SK-N-SH (cell line): ENCODE measurements around the gene PRTFDC1. TPM values are rescaled to one million over a fixed set of nuclear protein-coding genes. Genes with fewer than 3 reads are reported as not detected.

Source experiments
- CTCF ChIA-PET: fragments of 300-600, 350-600 bp; formaldehyde crosslinking; extraction: SDS; loops from one replicate; lab custom pipeline; 2021; lab: Yijun Ruan, JAX
- POLR2A ChIA-PET: fragments of 350-600 bp; sonication (Branson Sonifier 250); formaldehyde crosslinking; extraction: SDS; loops from one replicate; lab custom pipeline; 2020; ENCODE audit warnings: antibody characterized with exemption, inconsistent platforms; lab: Yijun Ruan, JAX
- DNase-seq: peaks from one replicate; pipeline ENCODE4 v3.0.0; 2012
- H2AFZ ChIP-seq: fragments of 200-600 bp; sonication (generic); 2 replicates; pipeline ENCODE4 v1.8.1; 2016; ENCODE audit warnings: antibody characterized with exemption, mild to moderate bottlenecking, low read depth
- H3F3A ChIP-seq: fragments of 200-600 bp; sonication (generic); replicated peaks from 2 replicates; pipeline ENCODE3; 2016; ENCODE audit warnings: antibody characterized with exemption, mild to moderate bottlenecking; ENCODE audit not compliant: insufficient read depth
- H3K27ac ChIP-seq, 2 experiments: fragments of 200-500 bp in 1 of 2; fragments of 200-600 bp in 1 of 2; sonication (Bioruptor generic) in 1 of 2; sonication (generic), shearing (Covaris generic) in 1 of 2; 2 replicates each; pipeline versions ENCODE4 v1.5.1 to v1.6.1; 2014 to 2016; ENCODE audit warnings: low read depth in 2 of 2, inconsistent platforms in 1 of 2, low read length in 1 of 2, mild to moderate bottlenecking in 1 of 2, mixed read lengths in 1 of 2
- H3K27me3 ChIP-seq: fragments of 200-600 bp; sonication (generic), shearing (Covaris generic); 2 replicates; pipeline ENCODE4 v1.6.1; 2016; ENCODE audit warnings: mixed run types; ENCODE audit not compliant: insufficient read depth
- H3K36me3 ChIP-seq, 2 experiments: fragments of 200-500 bp in 1 of 2; fragments of 200-600 bp in 1 of 2; sonication (Bioruptor generic) in 1 of 2; sonication (generic) in 1 of 2; replicated peaks in 1 of 2; 2 replicates each; pipeline versions ENCODE3 to v1.5.1; 2014 to 2016; ENCODE audit warnings: low read length in 1 of 2, mild to moderate bottlenecking in 1 of 2; ENCODE audit not compliant: insufficient read depth in 2 of 2, control insufficient read depth in 1 of 2
- H3K4me1 ChIP-seq, 2 experiments: fragments of 200-500 bp in 1 of 2; fragments of 200-600 bp in 1 of 2; sonication (Bioruptor generic) in 1 of 2; sonication (generic), shearing (Covaris generic) in 1 of 2; 2 replicates each; pipeline versions ENCODE4 v1.5.1 to v1.6.1; 2014 to 2016; ENCODE audit warnings: low read depth in 1 of 2, low read length in 1 of 2, mixed run types in 1 of 2; ENCODE audit not compliant: insufficient read depth in 2 of 2, control insufficient read depth in 1 of 2
- H3K4me2 ChIP-seq: fragments of 200-600 bp; sonication (generic), shearing (Covaris generic); 2 replicates; pipeline ENCODE4 v1.6.1; 2017; ENCODE audit warnings: mixed run types
- H3K4me3 ChIP-seq, 2 experiments: fragments of 200-500 bp in 1 of 2; fragments of 200-600 bp in 1 of 2; sonication (Bioruptor generic) in 1 of 2; sonication (generic), shearing (Covaris generic) in 1 of 2; 2 replicates each; pipeline versions ENCODE4 v1.5.1 to v1.8.1; 2014 to 2016; ENCODE audit warnings: low read depth in 2 of 2, inconsistent platforms in 1 of 2, low read length in 1 of 2, mild to moderate bottlenecking in 1 of 2, mixed read lengths in 1 of 2, moderate library complexity in 1 of 2
- H3K79me2 ChIP-seq: fragments of 200-600 bp; sonication (generic); 2 replicates; pipeline ENCODE4 v1.8.1; 2017; ENCODE audit warnings: mild to moderate bottlenecking; ENCODE audit not compliant: insufficient read depth
- H3K9ac ChIP-seq: fragments of 200-600 bp; sonication (generic); 2 replicates; pipeline ENCODE4 v1.6.1; 2017; ENCODE audit warnings: mixed run types
- H3K9me2 ChIP-seq: fragments of 200-600 bp; sonication (generic); 2 replicates; pipeline ENCODE4 v1.6.1; 2017; ENCODE audit warnings: mixed run types
- H3K9me3 ChIP-seq: fragments of 200-600 bp; sonication (generic); 2 replicates; pipeline ENCODE4 v1.6.1; 2017; ENCODE audit warnings: mixed run types, mild to moderate bottlenecking, moderate library complexity
- H4K20me1 ChIP-seq: fragments of 200-600 bp; sonication (generic); 2 replicates; pipeline ENCODE4 v1.6.1; 2017; ENCODE audit warnings: mild to moderate bottlenecking, mixed run types; ENCODE audit not compliant: insufficient read depth
- CHD2 ChIP-seq: fragments of 150-350 bp; IDR thresholded peaks from 2 replicates; pipeline ENCODE4 v1.6.1; 2018; ENCODE audit warnings: low read length; ENCODE audit not compliant: partially characterized antibody
- GABPA ChIP-seq: IDR thresholded peaks from 2 replicates; pipeline ENCODE4 v1.4.0; 2012; ENCODE audit warnings: low read depth, mild to moderate bottlenecking
- JUND ChIP-seq: IDR thresholded peaks from 2 replicates; pipeline ENCODE4 v1.4.0; 2012
- MEF2A ChIP-seq: IDR thresholded peaks from 2 replicates; pipeline ENCODE4 v1.4.0; 2012; ENCODE audit warnings: low read depth, borderline replicate concordance
- MXI1 ChIP-seq: IDR thresholded peaks from 2 replicates; pipeline ENCODE4 v1.6.1; 2012; ENCODE audit warnings: mild to moderate bottlenecking, low read depth, low read length, improper control_type of control experiment
- NFIC ChIP-seq: IDR thresholded peaks from 2 replicates; pipeline ENCODE4 v1.4.0; 2012; ENCODE audit warnings: borderline replicate concordance
- POLR2AphosphoS5 ChIP-seq: IDR thresholded peaks from 2 replicates; pipeline ENCODE4 v1.6.1; 2012; ENCODE audit warnings: low read depth, low read length
- SMC3 ChIP-seq: IDR thresholded peaks from 2 replicates; pipeline ENCODE4 v1.6.1; 2012; ENCODE audit warnings: low read depth, low read length, improper control_type of control experiment
- TAF1 ChIP-seq: IDR thresholded peaks from 2 replicates; pipeline ENCODE4 v1.6.1; 2012; ENCODE audit warnings: low read depth, mild to moderate bottlenecking, low read length, moderate library complexity, borderline replicate concordance
- TCF12 ChIP-seq: IDR thresholded peaks from 2 replicates; pipeline ENCODE4 v1.4.0; 2012
- TEAD4 ChIP-seq: IDR thresholded peaks from 2 replicates; pipeline ENCODE4 v1.4.0; 2012; ENCODE audit warnings: mild to moderate bottlenecking, borderline replicate concordance; ENCODE audit not compliant: insufficient read depth
- YY1 ChIP-seq: IDR thresholded peaks from 2 replicates; pipeline ENCODE4 v1.4.0; 2012; ENCODE audit warnings: low read depth, mild to moderate bottlenecking
- WGBS: methylation state at CpG from one replicate; pipeline ENCODE4 v1.1.6; 2017; ENCODE audit warnings: low lambda C conversion rate; 5-methylcytosine and 5-hydroxymethylcytosine counted together
- polyA plus RNA-seq, 3 experiments: library from polyadenylated mRNA; depleted of rRNA; stranded (reverse); fragments of >200 nt; gene quantifications; 2 replicates each; pipeline ENCODE4 v1.2.3, GENCODE V29; 2012
- TF ChIP-seq, protein P1 (sequence below): fragments of 150-350 bp; IDR thresholded peaks from 2 replicates; pipeline ENCODE4 v1.6.1; 2017; ENCODE audit warnings: antibody characterized with exemption, low read length, low read depth, borderline replicate concordance
- TF ChIP-seq, protein P2 (sequence below): IDR thresholded peaks from 2 replicates; pipeline ENCODE4 v1.4.0; 2012; ENCODE audit warnings: low read depth
- TF ChIP-seq, protein P3 (sequence below): fragments of 200-600 bp; sonication (generic); IDR thresholded peaks from 2 replicates; pipeline ENCODE4 v1.6.1; 2017; ENCODE audit warnings: antibody characterized with exemption, mild to moderate bottlenecking, moderate library complexity
- TF ChIP-seq, protein P4 (sequence below): IDR thresholded peaks from 2 replicates; pipeline ENCODE4 v1.4.0; 2012; ENCODE audit warnings: low read depth, borderline replicate concordance
- TF ChIP-seq, protein P5 (sequence below): fragments of 150-350 bp; IDR thresholded peaks from 2 replicates; pipeline ENCODE4 v1.6.1; 2016; ENCODE audit warnings: mild to moderate bottlenecking, low read depth, low read length
- TF ChIP-seq, protein P6 (sequence below): IDR thresholded peaks from 2 replicates; pipeline ENCODE4 v1.4.0; 2012; ENCODE audit warnings: low read depth, borderline replicate concordance

The PRTFDC1 gene
- polyA plus RNA-seq, 1 of the 3 experiments (the other 2 are of a cell fraction), result 6.6 TPM

DNA sequence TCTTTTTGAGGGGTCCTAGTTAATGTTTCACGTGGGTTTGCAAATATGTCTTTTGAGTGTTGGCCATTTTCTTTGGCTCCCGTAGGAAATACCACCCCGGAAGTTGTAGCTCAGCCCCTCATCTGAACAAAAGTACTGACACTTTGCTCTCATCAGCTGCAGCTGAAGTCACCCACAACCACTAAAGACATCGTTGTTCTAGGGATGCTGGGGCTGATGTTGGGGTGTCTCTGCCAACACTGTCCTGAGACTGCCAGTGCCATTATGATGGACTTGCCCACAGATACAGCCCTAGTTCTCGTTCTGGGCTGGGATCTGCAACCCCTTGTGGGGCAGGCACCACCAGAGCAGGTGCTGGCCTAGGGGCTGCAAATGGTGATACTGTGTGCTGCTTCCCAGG lies 146.1 kb downstream of the PRTFDC1 start:
- POLR2A ChIA-PET, result no interaction called here
- H3K9me2 ChIP-seq, result no peaks in the 10 kb centered on the region
- TF ChIP-seq MEF2A, result no peak
- TF ChIP-seq TEAD4, result no peak
- no peak for TF ChIP-seq YY1
- TF ChIP-seq, protein P1, sequence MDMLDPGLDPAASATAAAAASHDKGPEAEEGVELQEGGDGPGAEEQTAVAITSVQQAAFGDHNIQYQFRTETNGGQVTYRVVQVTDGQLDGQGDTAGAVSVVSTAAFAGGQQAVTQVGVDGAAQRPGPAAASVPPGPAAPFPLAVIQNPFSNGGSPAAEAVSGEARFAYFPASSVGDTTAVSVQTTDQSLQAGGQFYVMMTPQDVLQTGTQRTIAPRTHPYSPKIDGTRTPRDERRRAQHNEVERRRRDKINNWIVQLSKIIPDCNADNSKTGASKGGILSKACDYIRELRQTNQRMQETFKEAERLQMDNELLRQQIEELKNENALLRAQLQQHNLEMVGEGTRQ, result no peak
- TF ChIP-seq, protein P2, sequence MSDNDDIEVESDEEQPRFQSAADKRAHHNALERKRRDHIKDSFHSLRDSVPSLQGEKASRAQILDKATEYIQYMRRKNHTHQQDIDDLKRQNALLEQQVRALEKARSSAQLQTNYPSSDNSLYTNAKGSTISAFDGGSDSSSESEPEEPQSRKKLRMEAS, result no peak
- no peak for TF ChIP-seq MXI1
- no peak for TF ChIP-seq TAF1
- TF ChIP-seq, protein P3, sequence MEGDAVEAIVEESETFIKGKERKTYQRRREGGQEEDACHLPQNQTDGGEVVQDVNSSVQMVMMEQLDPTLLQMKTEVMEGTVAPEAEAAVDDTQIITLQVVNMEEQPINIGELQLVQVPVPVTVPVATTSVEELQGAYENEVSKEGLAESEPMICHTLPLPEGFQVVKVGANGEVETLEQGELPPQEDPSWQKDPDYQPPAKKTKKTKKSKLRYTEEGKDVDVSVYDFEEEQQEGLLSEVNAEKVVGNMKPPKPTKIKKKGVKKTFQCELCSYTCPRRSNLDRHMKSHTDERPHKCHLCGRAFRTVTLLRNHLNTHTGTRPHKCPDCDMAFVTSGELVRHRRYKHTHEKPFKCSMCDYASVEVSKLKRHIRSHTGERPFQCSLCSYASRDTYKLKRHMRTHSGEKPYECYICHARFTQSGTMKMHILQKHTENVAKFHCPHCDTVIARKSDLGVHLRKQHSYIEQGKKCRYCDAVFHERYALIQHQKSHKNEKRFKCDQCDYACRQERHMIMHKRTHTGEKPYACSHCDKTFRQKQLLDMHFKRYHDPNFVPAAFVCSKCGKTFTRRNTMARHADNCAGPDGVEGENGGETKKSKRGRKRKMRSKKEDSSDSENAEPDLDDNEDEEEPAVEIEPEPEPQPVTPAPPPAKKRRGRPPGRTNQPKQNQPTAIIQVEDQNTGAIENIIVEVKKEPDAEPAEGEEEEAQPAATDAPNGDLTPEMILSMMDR, result no peak
- TF ChIP-seq, protein P4, sequence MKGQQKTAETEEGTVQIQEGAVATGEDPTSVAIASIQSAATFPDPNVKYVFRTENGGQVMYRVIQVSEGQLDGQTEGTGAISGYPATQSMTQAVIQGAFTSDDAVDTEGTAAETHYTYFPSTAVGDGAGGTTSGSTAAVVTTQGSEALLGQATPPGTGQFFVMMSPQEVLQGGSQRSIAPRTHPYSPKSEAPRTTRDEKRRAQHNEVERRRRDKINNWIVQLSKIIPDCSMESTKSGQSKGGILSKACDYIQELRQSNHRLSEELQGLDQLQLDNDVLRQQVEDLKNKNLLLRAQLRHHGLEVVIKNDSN, result no peak
- TF ChIP-seq POLR2AphosphoS5, result no peak
- no peak for TF ChIP-seq NFIC
- TF ChIP-seq JUND, result no peak
- no peak for TF ChIP-seq CHD2
- TF ChIP-seq TCF12, result no peak
- TF ChIP-seq SMC3, result no peak
- TF ChIP-seq GABPA, result no peak
- TF ChIP-seq, all 33 proteins: peak for 0
- Histone ChIP-seq H3K27me3 (no peaks in the 10 kb centered on the region), H3K27ac (no peak overlapping the region), H3K79me2 (no peaks in the 10 kb centered on the region), H3K4me1 (no peaks in the 10 kb centered on the region), H3K4me2 (no peak overlapping the region), H3K9me3 (no peaks in the 10 kb centered on the region), H2AFZ (no peak overlapping the region), H3K36me3 (no peaks in the 10 kb centered on the region), H3F3A (no peaks in the 10 kb centered on the region), H3K9ac (no peak overlapping the region), H3K4me3 (no peak overlapping the region), H4K20me1 (no peaks in the 10 kb centered on the region)
- no peak for DNase-seq
- 76% methylated on average over 5 of the region's 5 CpGs for WGBS
- CTCF ChIA-PET, result no interaction called here

DNA sequence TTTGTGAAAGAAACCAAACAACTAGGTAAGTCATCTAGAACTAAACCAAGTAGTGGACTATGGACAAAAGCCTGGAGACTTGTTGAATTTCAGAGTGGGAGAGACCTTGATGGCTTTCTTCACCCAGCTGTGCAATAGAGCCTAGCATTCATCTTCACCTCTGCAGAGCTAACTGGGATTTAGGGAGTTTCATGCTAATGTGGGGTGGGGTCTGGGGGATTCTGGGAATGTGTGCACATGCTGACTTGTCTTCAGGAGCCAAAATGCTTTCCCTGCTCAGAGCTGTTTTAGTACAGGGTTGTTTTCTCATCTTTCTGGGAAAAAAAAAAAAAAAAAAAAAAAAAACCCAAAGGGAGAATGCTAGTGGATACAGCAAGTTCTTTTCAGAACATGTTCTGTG lies 147.4 kb downstream of the PRTFDC1 start:
- no peak for DNase-seq
- Histone ChIP-seq H3K9me3 (no peaks in the 10 kb centered on the region), H3K79me2 (no peaks in the 10 kb centered on the region), H2AFZ (no peak overlapping the region), H3K9ac (no peak overlapping the region), H3K4me3 (no peak overlapping the region), H3F3A (no peaks in the 10 kb centered on the region), H3K36me3 (no peaks in the 10 kb centered on the region), H3K27me3 (no peaks in the 10 kb centered on the region), H3K4me2 (no peak overlapping the region), H4K20me1 (no peaks in the 10 kb centered on the region), H3K9me2 (no peaks in the 10 kb centered on the region), H3K27ac (no peak overlapping the region), H3K4me1 (peaks cover 0 to 2% of the 10 kb centered on the region in 2 experiments; a peak in 1 of 4 replicates)
- TF ChIP-seq, protein P5, sequence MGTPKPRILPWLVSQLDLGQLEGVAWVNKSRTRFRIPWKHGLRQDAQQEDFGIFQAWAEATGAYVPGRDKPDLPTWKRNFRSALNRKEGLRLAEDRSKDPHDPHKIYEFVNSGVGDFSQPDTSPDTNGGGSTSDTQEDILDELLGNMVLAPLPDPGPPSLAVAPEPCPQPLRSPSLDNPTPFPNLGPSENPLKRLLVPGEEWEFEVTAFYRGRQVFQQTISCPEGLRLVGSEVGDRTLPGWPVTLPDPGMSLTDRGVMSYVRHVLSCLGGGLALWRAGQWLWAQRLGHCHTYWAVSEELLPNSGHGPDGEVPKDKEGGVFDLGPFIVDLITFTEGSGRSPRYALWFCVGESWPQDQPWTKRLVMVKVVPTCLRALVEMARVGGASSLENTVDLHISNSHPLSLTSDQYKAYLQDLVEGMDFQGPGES, result no peak
- TF ChIP-seq MXI1 (no peak), CHD2 (no peak)
- TF ChIP-seq, protein P6, sequence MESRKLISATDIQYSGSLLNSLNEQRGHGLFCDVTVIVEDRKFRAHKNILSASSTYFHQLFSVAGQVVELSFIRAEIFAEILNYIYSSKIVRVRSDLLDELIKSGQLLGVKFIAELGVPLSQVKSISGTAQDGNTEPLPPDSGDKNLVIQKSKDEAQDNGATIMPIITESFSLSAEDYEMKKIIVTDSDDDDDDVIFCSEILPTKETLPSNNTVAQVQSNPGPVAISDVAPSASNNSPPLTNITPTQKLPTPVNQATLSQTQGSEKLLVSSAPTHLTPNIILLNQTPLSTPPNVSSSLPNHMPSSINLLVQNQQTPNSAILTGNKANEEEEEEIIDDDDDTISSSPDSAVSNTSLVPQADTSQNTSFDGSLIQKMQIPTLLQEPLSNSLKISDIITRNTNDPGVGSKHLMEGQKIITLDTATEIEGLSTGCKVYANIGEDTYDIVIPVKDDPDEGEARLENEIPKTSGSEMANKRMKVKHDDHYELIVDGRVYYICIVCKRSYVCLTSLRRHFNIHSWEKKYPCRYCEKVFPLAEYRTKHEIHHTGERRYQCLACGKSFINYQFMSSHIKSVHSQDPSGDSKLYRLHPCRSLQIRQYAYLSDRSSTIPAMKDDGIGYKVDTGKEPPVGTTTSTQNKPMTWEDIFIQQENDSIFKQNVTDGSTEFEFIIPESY, result no peak
- TF ChIP-seq, protein P3, result no peak
- ChIA-PET POLR2A (no interaction called here), CTCF (no interaction called here)
